M059J (cell line): ENCODE measurements around the gene CENPH. TPM values are rescaled to one million over a fixed set of nuclear protein-coding genes. Genes with fewer than 3 reads are reported as not detected.

Source experiments
- DNase-seq: peaks from one replicate; pipeline ENCODE4 v3.0.0-alpha.2; 2012; ENCODE audit warnings: low read depth
- total RNA-seq: library from RNA; depleted of rRNA; stranded (reverse); fragments of >200 nt; shearing (Covaris generic); gene quantifications from 2 replicates; pipeline ENCODE4 v1.2.3, GENCODE V29; 2014; rRNA removed

The CENPH gene
- total RNA-seq, 1 experiment from 2014 or later = 46.0 TPM

- no peak for DNase-seq
Measured at GRCh38 chr5:69250593-69250992, 61.2 kb downstream of the CENPH start.

- DNase-seq = no peak
Measured at GRCh38 chr5:69252437-69252836, 63.1 kb downstream of the CENPH start.

- peak; percentile 74 for DNase-seq
Measured at GRCh38 chr5:69255940-69256339, 66.6 kb downstream of the CENPH start.

GRCh38 chr5:69257577-69257976 is 68.2 kb downstream of the CENPH start:
- no peak for DNase-seq

Other genes starting within 250 kb of the CENPH start
- 55.8 and 85.6 TPM in 2 replicates for gene SLC30A5, start 95.6 kb upstream of the CENPH start, total RNA-seq
- gene CCNB1, start 22.4 kb upstream of the CENPH start, total RNA-seq = 320 and 352 TPM in 2 replicates
- gene CDK7, start 45.3 kb downstream of the CENPH start, total RNA-seq = 37.3 and 50.9 TPM in 2 replicates
- 5.1 and 7.6 TPM in 2 replicates for gene CCDC125, start 143.2 kb downstream of the CENPH start, total RNA-seq
- gene AK6, start 179.9 kb downstream of the CENPH start, total RNA-seq = 48.9 and 51.6 TPM in 2 replicates
- 94.7 and 114 TPM in 2 replicates for gene TAF9, start 179.9 kb downstream of the CENPH start, total RNA-seq
- gene RAD17, start 180.2 kb downstream of the CENPH start, total RNA-seq = 8.5 and 19.7 TPM in 2 replicates
- gene MARVELD2, start 225.5 kb downstream of the CENPH start, total RNA-seq = 4.1 and 5.7 TPM in 2 replicates